NCI-H446 (cell line): ENCODE measurements around the gene HLCS.
"Not testable (repeated sequence)": the region's sequence is repeated elsewhere in the genome, so short reads cannot be mapped to it uniquely, and the experiment has no call there.

Experiments used
- DNase-seq, 2 experiments: peaks; one replicate each; lab custom pipeline; 2025; lab: John Stamatoyannopoulos, UW

HLCS gene

DNA sequence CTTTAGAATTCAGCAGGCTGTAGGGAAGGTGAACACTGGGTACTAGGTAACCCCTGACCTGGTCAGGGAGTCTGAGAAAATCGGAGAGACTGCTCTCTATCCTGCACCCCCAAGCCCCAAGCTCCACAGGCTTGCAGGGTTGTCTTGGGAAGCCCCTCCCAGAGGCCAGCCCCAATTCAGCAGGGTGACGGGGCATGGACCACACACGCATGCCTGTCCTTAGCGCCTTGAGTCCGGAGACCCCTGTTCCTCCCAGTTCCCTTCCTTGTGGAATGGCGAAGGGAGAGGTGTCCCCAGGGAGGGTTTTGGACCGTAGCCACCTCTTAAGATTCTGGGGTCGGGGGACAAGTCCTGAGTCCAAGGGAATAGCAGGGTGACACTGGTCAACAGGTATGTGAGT lies 116.1 kb downstream of the HLCS start:
- DNase-seq = no peak

DNA sequence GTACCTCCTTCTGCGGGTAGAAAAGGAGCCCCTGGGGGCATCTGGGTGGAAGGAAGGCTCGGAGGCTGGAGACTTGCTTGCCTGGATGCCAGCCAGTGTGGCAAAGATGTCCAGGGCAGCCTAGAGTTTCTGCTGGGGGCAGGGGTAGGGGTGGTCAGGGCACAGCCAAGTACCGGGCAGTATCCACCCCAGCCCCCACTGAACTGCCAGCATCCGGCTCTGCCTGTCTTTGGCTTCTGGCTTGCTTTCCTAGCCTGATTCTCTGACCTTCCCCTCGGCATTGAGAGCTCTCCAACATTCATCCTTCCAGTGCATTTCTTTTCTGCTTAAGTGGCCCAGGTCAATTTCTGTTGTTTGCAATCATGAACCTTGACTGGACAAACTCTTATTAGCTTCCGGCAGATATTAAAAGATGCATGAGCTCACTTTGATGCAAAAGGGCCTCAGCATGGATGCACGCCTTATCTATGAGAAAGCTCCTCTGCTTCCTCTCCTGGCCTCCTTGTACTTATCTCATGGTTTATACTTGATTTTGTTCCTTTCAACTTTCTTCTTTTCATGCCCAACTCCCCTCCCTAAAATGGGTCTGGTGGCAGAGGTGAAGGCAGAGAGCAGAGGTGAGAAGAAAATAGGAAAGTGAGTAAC lies 116.9 kb downstream of the HLCS start:
- no peak for DNase-seq

DNA sequence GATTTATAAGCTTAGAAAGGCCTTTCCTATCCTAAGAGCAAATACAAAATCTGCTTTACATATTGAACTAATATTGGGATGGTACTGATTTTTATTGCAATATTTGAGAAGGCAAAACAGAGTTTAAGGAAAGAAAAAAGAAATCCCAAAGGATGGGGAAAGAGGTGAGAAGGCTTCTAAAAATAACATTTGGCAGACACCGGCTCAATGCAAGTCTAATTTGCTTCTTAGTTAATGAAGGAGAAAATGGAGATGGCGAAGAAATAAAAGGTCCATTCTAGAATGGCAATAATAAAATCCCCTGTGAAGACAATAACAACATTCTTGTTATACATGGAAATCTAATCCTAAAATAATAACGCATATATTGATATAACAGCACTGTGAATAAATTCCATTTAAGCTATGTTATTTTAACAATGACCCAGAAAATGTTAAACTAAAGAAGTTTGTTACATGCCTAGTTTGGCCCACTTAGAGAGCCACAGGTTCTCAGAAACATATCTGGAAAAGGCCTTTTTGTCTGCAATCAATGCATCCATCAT lies 117.7 kb downstream of the HLCS start:
- no peak for DNase-seq

DNA sequence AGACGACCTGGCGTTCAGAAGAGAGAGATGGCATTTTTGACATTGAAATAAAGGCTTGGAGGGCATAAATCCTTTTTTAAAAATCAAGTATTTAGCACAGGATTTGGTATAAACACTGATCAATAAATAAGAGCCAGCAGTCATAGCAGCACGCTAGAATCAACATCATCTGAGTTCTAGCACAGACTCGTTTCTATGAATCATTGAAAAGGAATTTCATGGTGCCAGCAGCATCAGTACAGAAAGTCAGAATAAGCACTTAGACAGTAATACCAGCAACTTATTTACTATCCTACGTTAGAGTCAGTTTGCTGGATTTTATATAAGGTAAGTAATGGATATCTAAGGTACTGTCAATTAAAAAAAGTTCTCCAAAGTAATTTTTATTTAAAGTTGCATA lies 119.3 kb downstream of the HLCS start:
- DNase-seq = peak in 1 of 2 experiments; percentile 54

DNA sequence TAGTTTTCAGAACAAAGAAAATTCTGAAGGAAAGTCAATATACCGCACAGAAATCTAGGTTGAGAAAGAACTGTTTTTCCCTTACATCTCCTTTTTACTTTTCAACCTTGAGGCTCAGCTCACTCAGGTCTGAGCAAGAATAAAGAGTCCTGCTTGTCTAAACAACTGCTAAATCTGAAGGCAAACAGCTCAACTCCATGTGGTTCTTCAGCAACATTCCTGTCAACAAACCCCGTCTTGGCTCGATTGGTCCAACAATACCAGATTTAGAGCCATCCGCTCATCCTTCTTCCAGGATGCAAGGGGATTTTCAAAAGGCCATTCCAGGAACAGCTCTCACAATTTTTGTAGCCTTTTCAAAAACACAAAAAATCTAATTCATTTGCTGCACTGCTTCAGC lies 119.8 kb downstream of the HLCS start:
- DNase-seq = no peak

DNA sequence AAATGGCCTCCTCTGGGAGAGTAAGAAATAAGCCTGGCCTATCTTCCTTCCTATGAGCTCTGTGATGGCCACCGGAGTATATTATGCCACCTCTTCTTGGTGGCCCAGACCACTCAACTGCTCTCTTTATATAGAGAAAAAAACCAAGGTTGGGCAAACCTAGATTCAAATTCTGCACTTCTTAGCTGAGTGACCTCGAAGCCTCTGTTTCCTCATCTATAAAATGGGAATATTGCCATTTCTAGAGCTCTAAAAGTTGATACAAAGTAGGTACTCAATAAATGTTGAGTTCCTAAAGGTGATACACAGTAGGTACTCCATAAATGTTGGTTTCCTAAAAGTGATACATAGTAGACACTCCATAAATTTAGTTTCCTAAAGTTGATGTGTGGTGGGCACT lies 120.7 kb downstream of the HLCS start:
- DNase-seq = no peak

DNA sequence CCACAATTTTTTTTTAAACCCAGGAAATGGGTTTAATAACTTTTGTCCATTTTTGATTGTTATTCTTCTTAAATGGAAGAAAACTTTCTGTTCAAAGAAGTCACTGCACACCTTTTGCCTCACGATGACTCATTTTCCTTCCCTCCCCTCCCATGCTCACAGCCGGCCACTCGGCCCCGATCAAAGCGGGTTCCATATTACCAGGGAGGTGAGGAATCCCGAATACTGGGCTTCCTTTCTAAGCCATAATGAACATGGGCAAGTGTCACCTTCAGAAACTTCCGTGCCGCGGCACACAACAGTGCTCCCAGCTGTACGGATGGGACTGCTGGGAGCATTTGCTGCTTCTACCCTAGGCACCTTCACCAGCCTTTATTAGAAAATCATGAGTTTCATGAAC lies 121.4 kb downstream of the HLCS start:
- no peak for DNase-seq

DNA sequence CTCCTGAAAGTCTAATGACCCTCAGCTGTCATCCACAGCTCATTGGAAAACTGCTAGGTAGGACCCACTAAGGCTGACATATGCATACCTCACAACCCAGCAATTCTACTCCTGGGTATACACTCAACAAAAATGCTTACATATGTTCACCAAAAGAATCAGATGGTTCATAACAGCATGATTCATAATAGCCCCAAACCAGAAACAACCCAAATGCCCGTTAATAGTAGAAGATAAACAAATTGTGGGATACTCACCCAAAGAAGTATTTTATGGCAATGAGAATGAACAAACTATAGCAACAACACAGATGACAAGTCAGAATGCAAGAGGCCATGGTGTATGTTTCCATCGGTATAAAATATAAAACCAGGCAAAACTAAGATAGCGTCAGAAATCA lies 124.6 kb downstream of the HLCS start:
- no peak for DNase-seq

DNA sequence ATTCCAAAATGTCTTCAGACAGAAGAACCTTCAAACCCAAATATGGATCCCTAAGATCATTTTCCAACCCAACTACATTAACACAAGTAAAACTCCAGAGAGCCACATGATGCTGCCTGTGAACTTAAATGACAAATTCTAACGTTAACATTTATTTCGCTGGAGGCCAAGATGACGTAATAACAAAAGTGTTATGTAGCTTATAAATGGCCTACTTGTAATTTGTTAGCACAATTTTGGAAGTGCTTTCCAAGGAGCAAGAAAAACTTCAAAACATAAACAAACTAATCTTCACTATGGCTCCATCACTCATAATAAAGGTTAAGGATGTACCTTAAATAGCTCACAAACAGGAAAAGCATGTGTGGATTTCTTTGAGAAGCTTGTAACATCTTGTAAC lies 126.7 kb downstream of the HLCS start:
- no peak for DNase-seq

DNA sequence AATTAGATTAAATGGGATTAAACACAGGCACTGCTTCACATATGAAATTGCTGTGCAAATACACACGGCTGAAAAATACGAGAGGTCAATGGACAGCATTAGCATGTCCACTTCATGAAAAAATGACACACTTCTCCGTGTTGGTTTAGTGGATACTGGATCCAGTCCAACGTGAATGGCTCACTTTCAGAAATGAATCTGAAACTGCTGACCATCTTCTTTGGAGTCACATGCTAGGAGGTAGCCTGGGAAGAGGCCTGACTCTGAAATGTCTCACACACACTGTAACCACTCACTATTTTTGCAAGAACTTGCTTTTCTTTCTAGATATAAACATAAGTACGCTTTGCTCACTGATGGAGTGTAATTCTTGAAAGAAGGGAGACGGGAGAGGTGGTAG lies 127.3 kb downstream of the HLCS start:
- DNase-seq = no peak

DNA sequence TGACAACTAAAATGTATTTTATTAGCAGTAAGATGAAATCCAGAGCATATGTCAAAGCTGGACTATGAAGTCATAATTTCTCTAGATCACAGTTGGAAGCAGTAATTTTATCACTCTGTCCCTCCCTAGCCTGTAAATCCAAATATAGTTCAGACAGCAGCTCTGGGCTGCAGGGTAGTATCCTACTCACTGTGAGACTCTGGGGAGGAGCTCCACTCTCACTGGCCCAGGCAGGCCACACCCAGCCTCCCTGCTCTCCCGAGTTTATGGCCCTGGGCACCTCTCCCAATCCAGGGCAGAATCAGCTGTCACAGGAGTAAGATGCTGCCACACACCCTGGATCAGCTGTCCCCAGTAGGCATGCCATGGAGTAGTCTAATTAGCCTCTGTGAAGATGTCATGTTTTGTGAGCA lies 131.1 kb downstream of the HLCS start:
- DNase-seq = peak in 1 of 2 experiments; percentile 26

DNA sequence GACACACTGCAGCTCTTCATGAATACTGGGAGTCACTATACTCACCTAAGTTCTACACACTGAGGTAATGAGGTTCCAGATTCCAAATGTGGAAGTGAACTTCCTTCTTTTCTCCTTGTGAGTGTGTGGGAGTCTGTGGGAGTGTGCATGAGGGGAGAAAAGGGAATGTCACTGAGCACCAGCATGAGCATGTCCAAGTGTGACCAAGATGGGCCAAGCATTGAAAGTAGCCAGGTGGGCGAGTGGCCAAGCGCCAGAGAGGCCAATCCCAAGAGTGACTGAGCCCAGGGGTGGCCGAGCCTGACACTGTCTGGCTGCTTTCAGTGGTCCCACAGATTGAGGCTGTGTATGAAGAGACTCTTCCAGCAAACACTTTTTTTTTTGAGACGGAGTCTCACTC lies 132.3 kb downstream of the HLCS start:
- DNase-seq = no peak

DNA sequence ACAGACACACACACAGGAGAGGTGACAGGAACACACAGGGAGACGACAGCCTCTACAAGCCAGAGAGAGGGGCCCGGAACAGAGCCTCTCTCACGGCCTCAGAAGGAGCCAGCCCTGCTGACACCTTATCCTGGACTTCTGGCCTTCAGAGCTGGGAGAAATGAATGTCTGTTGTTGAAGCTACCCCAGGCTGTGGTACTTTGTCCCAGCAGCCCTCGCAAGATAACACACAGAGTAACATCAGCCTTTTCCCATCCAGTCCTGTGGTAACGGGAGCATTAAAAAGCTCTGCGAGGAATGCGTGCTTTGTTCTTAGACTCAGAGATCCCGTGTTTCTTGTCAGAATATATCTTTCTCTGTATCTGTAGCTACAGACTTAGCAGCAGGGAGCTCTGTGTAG lies 136.4 kb downstream of the HLCS start:
- no peak for DNase-seq

DNA sequence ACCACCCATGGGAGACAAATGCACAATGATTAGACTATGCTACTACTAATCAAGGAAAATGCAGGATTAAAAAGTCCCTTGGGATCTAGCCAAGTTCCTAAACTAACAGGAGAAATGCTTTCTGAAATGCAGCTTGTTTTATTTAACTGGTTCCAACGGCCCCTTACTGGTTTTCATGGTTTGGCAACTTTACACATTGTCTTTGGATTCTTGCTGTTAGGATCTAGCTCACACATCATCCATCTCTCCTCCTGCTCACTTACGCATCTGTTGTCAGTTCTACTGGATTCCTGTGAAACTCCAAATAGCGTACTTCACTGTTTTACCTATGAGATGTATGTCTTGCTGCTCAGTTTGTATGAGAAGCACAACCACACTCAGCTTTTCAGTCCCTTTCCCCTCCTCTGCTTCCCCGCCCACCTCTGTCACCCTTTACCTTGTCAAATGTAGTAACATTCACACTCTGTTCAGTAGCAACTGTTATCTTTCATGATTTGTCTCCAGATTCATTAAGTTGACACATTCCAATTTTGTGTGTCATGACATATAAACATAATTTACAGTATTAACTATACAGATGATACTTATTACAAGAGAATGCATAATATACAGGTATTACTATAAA lies 137.5 kb downstream of the HLCS start:
- no peak for DNase-seq

DNA sequence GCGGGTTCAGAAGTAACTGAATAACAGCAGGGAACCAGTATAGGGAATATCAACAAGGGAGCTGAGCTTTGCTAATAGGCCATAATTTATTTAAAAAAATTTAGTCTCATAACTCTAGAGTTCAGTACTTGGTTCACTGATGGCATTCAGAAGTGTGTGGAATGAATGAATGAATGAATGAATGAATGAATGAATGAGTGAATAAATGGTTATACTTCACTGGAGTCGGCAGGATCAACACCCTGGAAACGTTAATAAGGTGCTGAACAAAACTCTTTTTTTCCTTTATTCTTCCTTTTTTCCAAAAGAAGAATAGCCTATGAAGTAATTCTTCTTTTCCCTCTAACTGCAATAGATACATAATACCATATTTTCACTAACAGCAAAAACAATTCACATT lies 138.3 kb downstream of the HLCS start:
- no peak for DNase-seq

DNA sequence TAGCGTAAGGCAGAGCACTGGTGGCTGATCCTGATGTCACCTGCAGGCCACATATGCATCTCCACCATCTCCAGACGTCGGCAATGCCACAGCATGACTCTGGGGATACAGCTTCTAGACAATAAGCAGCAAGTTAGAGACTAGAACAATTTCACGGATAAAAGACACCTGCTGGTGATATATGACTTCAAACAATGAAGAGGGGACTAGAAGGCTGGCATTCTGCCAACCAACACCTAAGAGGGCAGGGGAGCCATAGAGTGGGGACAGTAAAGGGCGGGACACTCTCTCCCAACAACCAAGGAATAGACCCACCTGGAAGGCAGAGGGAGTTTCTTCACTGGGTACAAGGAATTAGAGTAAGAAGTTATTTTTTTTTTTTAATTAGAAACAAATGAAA lies 140.8 kb downstream of the HLCS start:
- DNase-seq = no peak

DNA sequence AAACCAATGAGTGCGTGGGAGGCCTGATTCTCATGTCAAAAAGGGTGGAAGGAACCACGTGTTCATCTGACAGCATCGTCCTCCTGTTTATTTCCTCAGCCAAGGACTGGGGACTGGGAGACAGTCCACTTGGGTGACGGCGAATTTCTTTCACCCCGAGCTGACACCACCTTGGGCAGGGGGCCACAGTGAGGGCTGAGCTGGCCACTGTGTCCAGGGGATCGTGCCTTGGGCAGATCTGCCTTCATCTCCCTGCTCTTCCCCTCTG lies 145.5 kb downstream of the HLCS start:
- no peak for DNase-seq

DNA sequence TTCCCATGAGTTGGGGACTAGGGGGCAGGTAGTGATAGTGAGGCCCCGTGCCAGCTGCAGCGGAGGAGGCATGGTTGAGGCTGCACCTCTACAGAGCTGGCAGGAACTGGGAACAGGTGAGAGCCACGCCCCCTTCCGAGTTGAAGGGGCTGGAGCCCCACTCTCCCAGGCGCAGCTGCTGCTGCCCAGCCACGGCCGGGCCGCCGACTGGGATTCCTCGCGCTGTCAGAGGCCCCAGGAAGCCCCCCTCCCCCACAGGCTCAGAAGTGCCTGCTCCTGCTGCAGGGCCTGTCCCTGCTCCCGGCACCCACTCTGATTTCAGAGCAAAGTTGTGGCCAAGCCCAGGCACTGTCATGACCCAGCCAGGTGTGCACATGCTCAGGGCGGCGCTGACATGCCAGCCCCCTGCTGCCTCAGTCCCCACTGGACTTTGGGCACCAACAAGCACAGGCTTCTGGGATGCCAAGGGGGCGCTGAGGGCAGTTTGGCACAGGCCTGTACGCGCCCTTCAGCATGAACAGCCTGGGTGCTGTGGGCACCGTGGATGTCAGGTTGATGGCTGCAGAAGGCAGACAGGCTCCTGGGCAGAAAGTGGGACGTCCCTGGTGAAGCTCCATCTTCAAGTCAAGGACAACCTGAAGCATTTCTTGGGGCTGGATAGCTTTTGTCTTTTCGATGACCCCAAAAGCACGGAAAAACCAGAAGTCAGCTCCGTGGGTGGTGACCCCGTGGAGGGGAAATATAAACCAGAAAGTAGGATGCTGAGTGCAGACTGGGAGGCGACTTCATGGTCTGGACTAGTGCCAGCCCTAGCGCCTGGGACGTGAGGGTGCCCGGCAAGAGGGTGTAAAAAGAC lies 146.1 kb downstream of the HLCS start:
- no peak for DNase-seq

DNA sequence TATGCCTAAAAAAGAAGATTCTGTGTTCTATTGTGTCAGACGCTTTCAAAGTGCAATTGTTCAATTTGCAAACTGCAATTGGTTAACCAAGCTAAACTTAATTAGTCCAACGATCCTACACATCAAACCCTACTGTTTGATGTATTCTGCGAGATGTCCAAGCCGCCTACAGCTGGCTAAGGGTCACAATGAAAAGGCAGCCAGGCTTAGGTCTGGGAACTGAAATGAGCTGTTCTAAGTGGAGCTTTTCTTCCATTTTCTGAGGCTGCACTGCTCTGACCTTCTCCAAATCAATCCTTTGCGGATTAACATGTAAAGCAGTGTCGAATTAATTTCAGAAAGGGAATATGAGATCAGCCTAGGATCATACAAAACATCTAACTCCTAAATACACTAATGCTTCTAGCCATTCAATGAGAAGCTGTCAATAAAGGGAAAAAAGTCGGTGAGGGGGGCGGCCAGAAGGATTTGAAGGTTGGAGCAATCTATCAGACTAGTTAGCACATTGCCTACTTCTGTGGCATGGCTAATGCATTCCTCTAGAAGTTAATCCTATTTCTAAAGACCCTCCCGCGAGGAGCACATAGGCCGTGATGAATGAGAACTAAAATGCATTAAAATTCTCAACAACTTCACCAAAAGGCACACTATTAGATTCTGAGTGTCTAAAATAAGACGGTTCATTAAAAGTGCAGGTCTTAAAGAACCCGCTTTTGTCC lies 148.6 kb downstream of the HLCS start:
- DNase-seq = no peak

DNA sequence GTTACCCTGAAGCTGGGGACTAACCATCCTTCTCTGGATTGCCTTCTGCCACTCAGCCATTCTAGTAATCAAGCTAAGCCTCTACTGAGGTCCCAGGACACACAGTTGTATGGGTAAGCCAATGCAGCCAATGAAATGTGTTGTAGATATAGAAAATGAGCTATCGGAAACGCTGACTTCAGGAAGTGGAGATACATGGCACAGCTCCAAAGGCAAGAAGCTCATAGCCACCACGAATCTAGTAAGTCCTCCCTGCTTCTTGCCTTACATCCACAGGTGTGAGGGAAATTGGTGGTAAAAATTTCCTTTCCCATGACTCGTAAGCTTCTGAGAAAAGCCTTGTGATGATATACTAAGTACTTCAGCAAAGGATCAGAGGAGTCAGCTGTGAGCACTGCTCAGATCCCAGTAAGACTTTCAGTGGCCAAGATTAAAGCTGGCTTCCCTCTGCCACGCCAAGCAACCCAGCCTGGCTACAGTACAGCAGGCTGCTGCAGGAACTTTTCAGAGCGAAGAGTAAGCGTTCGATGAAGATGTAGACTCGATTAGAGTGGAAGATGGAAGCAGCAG lies 149.8 kb downstream of the HLCS start:
- no peak for DNase-seq

DNA sequence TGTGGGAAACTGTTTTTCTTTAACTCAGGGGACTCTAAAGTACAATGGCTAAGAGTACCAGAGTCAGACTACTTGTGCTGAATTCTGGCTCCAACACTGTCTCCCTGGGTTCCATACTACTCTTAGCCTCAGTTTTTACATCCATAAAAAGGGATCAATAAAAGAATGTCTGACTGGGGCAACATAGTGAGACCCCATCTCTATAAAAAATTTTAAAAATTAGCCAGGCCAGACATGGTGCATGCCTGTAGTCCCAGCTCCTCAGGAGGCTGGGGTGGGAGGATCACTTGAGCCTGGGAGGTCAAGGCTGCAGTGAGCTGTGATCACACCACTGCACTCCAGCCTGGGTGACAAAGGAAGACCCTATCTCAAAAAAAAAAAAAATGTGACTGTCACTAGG lies 150.4 kb downstream of the HLCS start:
- DNase-seq = not testable (repeated sequence)

DNA sequence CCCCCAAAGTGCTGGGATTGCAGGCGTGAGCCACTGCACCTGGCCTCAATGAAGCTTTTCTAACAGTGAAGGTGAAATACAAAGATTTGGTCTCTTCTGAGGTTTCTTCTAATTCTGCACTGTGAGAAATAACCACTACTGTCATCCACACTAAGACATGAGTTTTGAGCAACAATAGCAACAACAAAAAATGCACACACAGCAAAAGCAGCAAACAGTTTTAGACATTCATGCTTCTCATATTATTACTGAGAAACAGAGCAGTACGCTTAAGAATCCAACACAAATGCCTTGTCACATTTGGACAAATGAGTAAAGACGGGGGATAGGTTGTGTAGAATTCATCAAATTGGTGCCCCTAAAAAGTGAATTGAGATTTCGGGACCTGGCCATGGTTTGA lies 151.2 kb downstream of the HLCS start:
- no peak for DNase-seq
